H1 (cell line): ENCODE results near the gene MYCBP2. TPM values are rescaled to one million over a fixed set of nuclear protein-coding genes. Genes with fewer than 3 reads are reported as not detected.

Source experiments
- CTCF ChIA-PET: fragments of 300-600 bp; sonication (Branson Sonifier 250); formaldehyde crosslinking; loops from one replicate; lab custom pipeline; 2021; ENCODE audit not compliant: partially characterized antibody; lab: Charles Lee
- POLR2A ChIA-PET: fragments of 300-600 bp; sonication (Branson Sonifier 250); formaldehyde crosslinking; loops from one replicate; lab custom pipeline; 2021; ENCODE audit warnings: inconsistent platforms; ENCODE audit not compliant: partially characterized antibody; lab: Charles Lee
- DNase-seq, 2 experiments: peaks; one replicate each; pipeline versions ENCODE4 v3.0.0 to v3.0.0-alpha.2; 2010 to 2022; ENCODE audit warnings: low spot score in 2 of 2, low read depth in 1 of 2, mixed read lengths in 1 of 2
- FAIRE-seq: peaks from 2 replicates; lab custom pipeline; 2011; peaks lifted over from hg19 to GRCh38; lab: Jason Lieb, UNC
- H2AFZ ChIP-seq: 2 replicates; pipeline ENCODE4 v1.8.1; 2012; ENCODE audit warnings: low read length, inconsistent platforms
- H2AK5ac ChIP-seq: 2 replicates; pipeline ENCODE4 v1.6.1; 2013; ENCODE audit warnings: low read depth, low read length
- H2BK120ac ChIP-seq: replicated peaks from 2 replicates; pipeline ENCODE3; 2013; ENCODE audit warnings: low read depth, low read length, inconsistent platforms
- H2BK12ac ChIP-seq: 2 replicates; pipeline ENCODE4 v1.6.1; 2013; ENCODE audit warnings: low read depth, low read length
- H2BK15ac ChIP-seq: 2 replicates; pipeline ENCODE4 v1.6.1; 2013; ENCODE audit warnings: low read length
- H2BK20ac ChIP-seq: 2 replicates; pipeline ENCODE4 v1.6.1; 2013; ENCODE audit warnings: low read length
- H2BK5ac ChIP-seq: 2 replicates; pipeline ENCODE4 v1.6.1; 2013; ENCODE audit warnings: low read depth, low read length
- H3K14ac ChIP-seq: 2 replicates; pipeline ENCODE4 v1.6.1; 2013; ENCODE audit warnings: inconsistent platforms; ENCODE audit not compliant: insufficient read length
- H3K18ac ChIP-seq: 2 replicates; pipeline ENCODE4 v1.6.1; 2013; ENCODE audit warnings: low read length; ENCODE audit errors: extremely low read depth
- H3K23ac ChIP-seq: 2 replicates; pipeline ENCODE4 v1.6.1; 2013; ENCODE audit warnings: inconsistent platforms; ENCODE audit not compliant: insufficient read length
- H3K23me2 ChIP-seq: 2 replicates; pipeline ENCODE4 v1.6.1; 2013; ENCODE audit warnings: low read depth, low read length
- H3K27ac ChIP-seq: 2 replicates; pipeline ENCODE4 v1.6.1; 2011; ENCODE audit warnings: low read depth, low read length, inconsistent platforms
- H3K27me3 ChIP-seq, 4 experiments: replicated peaks in 1 of 4; 1 replicate in 1 of 4; 2 replicates in 3 of 4; pipeline versions ENCODE4 v1.6.1 to v1.8.1; 2011 to 2013; ENCODE audit warnings: low read length in 3 of 4, mild to moderate bottlenecking in 3 of 4, inconsistent platforms in 2 of 4, mixed read lengths in 2 of 4, moderate library complexity in 1 of 4; ENCODE audit not compliant: control insufficient read depth in 3 of 4, insufficient read depth in 3 of 4; ENCODE audit errors: extremely low read depth in 1 of 4
- H3K36me3 ChIP-seq, 4 experiments: 2 replicates each; pipeline versions ENCODE4 v1.6.1 to v1.8.1; 2011 to 2013; ENCODE audit warnings: mild to moderate bottlenecking in 4 of 4, low read length in 3 of 4, moderate library complexity in 2 of 4, control low read depth in 1 of 4, inconsistent platforms in 1 of 4; ENCODE audit not compliant: insufficient read depth in 4 of 4, control insufficient read depth in 2 of 4
- H3K4ac ChIP-seq: replicated peaks from 2 replicates; pipeline ENCODE3; 2013; ENCODE audit warnings: low read length, low read depth, mixed read lengths, inconsistent platforms; ENCODE audit not compliant: insufficient read length
- H3K4me1 ChIP-seq, 4 experiments: replicated peaks in 1 of 4; 1 replicate in 1 of 4; 2 replicates in 3 of 4; pipeline versions ENCODE4 v1.6.1 to v1.8.1; 2011 to 2013; ENCODE audit warnings: low read length in 3 of 4, inconsistent platforms in 2 of 4, mixed read lengths in 1 of 4; ENCODE audit not compliant: insufficient read depth in 4 of 4, control insufficient read depth in 3 of 4
- H3K4me2 ChIP-seq, 2 experiments: 2 replicates each; pipeline versions ENCODE4 v1.6.1 to v1.8.1; 2011 to 2013; ENCODE audit warnings: low read depth in 2 of 2, low read length in 2 of 2, control low read depth in 1 of 2, inconsistent platforms in 1 of 2, mild to moderate bottlenecking in 1 of 2; ENCODE audit not compliant: insufficient read depth in 1 of 2
- H3K4me3 ChIP-seq, 4 experiments: fragments of 200-600, 300-600 bp in 1 of 4; sonication (generic), shearing (Covaris generic), sonication (Bioruptor Twin) in 1 of 4; 2 replicates each; pipeline versions ENCODE4 v1.5.1 to v1.8.1; 2011 to 2016; ENCODE audit warnings: low read length in 4 of 4, low read depth in 3 of 4, control low read depth in 2 of 4, inconsistent platforms in 2 of 4, mild to moderate bottlenecking in 2 of 4, mixed read lengths in 1 of 4, moderate library complexity in 1 of 4; ENCODE audit not compliant: insufficient read depth in 2 of 4; ENCODE audit errors: extremely low read depth in 1 of 4
- H3K56ac ChIP-seq: replicated peaks from 2 replicates; pipeline ENCODE3; 2013; ENCODE audit warnings: low read depth, mild to moderate bottlenecking, mixed read lengths, low read length, inconsistent platforms; ENCODE audit not compliant: insufficient read length
- H3K79me1 ChIP-seq: 2 replicates; pipeline ENCODE4 v1.6.1; 2013; ENCODE audit warnings: low read depth, low read length, control low read depth
- H3K79me2 ChIP-seq, 2 experiments: 2 replicates each; pipeline versions ENCODE4 v1.6.1 to v1.8.1; 2012 to 2013; ENCODE audit warnings: low read length in 2 of 2, mild to moderate bottlenecking in 2 of 2, inconsistent platforms in 1 of 2; ENCODE audit not compliant: insufficient read depth in 2 of 2, control insufficient read depth in 1 of 2
- H3K9ac ChIP-seq, 4 experiments: replicated peaks in 1 of 4; 1 replicate in 1 of 4; 2 replicates in 3 of 4; pipeline versions ENCODE4 v1.6.1 to v1.8.1; 2011 to 2013; ENCODE audit warnings: low read depth in 3 of 4, low read length in 3 of 4, control low read depth in 2 of 4, mild to moderate bottlenecking in 2 of 4, moderate library complexity in 2 of 4, inconsistent platforms in 1 of 4; ENCODE audit errors: extremely low read depth in 1 of 4
- H3K9me3 ChIP-seq, 2 experiments: 2 replicates each; pipeline versions ENCODE4 v1.6.1 to v1.8.1; 2012 to 2013; ENCODE audit warnings: mild to moderate bottlenecking in 2 of 2, moderate library complexity in 2 of 2, control low read depth in 1 of 2, inconsistent platforms in 1 of 2, low read depth in 1 of 2, low read length in 1 of 2, mixed read lengths in 1 of 2; ENCODE audit not compliant: insufficient read depth in 2 of 2
- H4K20me1 ChIP-seq, 2 experiments: replicated peaks in 1 of 2; 2 replicates each; pipeline versions ENCODE3 to v1.8.1; 2011 to 2013; ENCODE audit warnings: inconsistent platforms in 2 of 2, low read length in 2 of 2, mild to moderate bottlenecking in 1 of 2; ENCODE audit not compliant: insufficient read depth in 2 of 2, control insufficient read depth in 1 of 2
- H4K5ac ChIP-seq: 2 replicates; pipeline ENCODE4 v1.6.1; 2013; ENCODE audit warnings: low read length, low read depth, mixed read lengths, inconsistent platforms; ENCODE audit not compliant: insufficient read length
- H4K8ac ChIP-seq: 2 replicates; pipeline ENCODE4 v1.8.0; 2013; ENCODE audit warnings: mild to moderate bottlenecking, moderate library complexity, low read length, inconsistent platforms; ENCODE audit not compliant: insufficient read depth; ENCODE audit errors: extremely low read depth
- H4K91ac ChIP-seq: replicated peaks from 2 replicates; pipeline ENCODE3; 2013; ENCODE audit warnings: low read length, mixed read lengths, inconsistent platforms; ENCODE audit not compliant: insufficient read length
- CBX8 ChIP-seq: fragments of 300-800, 300-1000 bp; sonication (generic); IDR thresholded peaks from 2 replicates; pipeline ENCODE4 v1.7.1; 2016; ENCODE audit warnings: low read depth, low read length, borderline replicate concordance
- CEBPB ChIP-seq: IDR thresholded peaks from 2 replicates; pipeline ENCODE4 v1.6.1; 2012; ENCODE audit warnings: low read depth, low read length
- JUND ChIP-seq: IDR thresholded peaks from 2 replicates; pipeline ENCODE4 v1.6.1; 2011; ENCODE audit warnings: mild to moderate bottlenecking, improper control_type of control experiment, low read length
- TBP ChIP-seq: IDR thresholded peaks from 2 replicates; pipeline ENCODE4 v1.6.1; 2011; ENCODE audit warnings: low read depth, low read length, improper control_type of control experiment
- WGBS, 2 experiments: shearing (Covaris generic) in 1 of 2; methylation state at CpG; one replicate each; pipeline versions ENCODE4 v1.1.6 to v1.1.7; 2013 to 2015; ENCODE audit warnings: low lambda C conversion rate in 2 of 2, mixed read lengths in 2 of 2, inconsistent platforms in 1 of 2, low coverage in 1 of 2, missing lambda C conversion rate in 1 of 2; ENCODE audit not compliant: insufficient replicate concordance in 2 of 2, insufficient coverage in 1 of 2, insufficient read length in 1 of 2; ENCODE audit errors: extremely low coverage in 1 of 2, missing lambda C conversion rate in 1 of 2; 5-methylcytosine and 5-hydroxymethylcytosine counted together
- polyA plus RNA-seq, 7 experiments: library from polyadenylated mRNA; depleted of rRNA in 3 of 7; stranded (reverse) in 5 of 7; unstranded in 2 of 7; fragments of >200 nt in 5 of 7; fragments of 200-250 nt in 2 of 7; gene quantifications; 1 replicate in 5 of 7; 2 replicates in 1 of 7; 4 replicates in 1 of 7; pipeline versions ENCODE4 v1.2.1 to v1.2.3, GENCODE V29; 2011 to 2013; ENCODE audit warnings: missing spikeins in 2 of 7, mixed read lengths in 2 of 7
- total RNA-seq: library from RNA; stranded (reverse); fragmentation: NEBNext Ultra II Directional; extraction: Animal tissue kit (Norgen Biotek cat#: 25700); gene quantifications from 2 replicates; pipeline ENCODE4 v1.2.1, GENCODE V29; 2021

Gene MYCBP2
- total and polyA plus RNA-seq, 2 of the 8 experiments (the other 6 are each of a cell fraction or from before 2014, with no cell fraction given) = 19.0 to 52.1 TPM

DNA sequence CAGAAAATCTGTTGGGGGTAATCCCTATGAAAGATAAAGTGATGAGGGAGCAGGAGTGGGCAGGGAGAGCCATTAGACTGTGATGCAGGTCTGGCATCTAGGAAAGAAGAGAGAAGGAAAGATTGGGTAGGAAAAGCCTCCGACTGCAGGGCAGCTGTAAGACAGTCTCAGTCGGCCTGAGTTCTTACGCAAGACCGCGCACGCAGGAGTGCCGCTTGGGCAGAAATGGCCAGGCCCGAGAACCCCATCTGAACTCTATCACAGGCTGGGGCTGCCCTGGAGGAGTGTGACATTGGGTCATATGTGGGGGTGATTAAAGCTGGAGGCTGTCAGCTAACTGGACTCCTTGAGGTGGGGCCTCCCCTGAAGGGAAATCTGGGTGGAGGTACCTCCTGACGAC lies 286.1 kb downstream of the MYCBP2 start:
- Histone ChIP-seq H2BK5ac (no peak overlapping the region), H3K79me2 (no peaks in the 10 kb centered on the region), H3K27me3 (no peaks in the 10 kb centered on the region), H4K20me1 (no peaks in the 10 kb centered on the region), H3K36me3 (peaks cover 0 to 5% (median 2%) of the 10 kb centered on the region in 4 experiments; a peak in 3 of 8 replicates), H2BK120ac (no peak overlapping the region), H3K14ac (no peak overlapping the region), H3K23me2 (no peaks in the 10 kb centered on the region), H3K4me3 (no peak overlapping the region), H2BK15ac (no peak overlapping the region), H3K18ac (no peak overlapping the region), H4K91ac (no peak overlapping the region), H4K5ac (no peak overlapping the region), H2BK20ac (no peak overlapping the region), H3K27ac (no peak overlapping the region), H3K56ac (no peak overlapping the region), H3K9ac (no peak overlapping the region), H3K4me2 (no peak overlapping the region), H3K4ac (no peak overlapping the region), H2AK5ac (no peak overlapping the region), H2BK12ac (no peak overlapping the region), H3K9me3 (no peaks in the 10 kb centered on the region), H3K79me1 (no peaks in the 10 kb centered on the region), H2AFZ (no peak overlapping the region), H4K8ac (no peak overlapping the region), H3K4me1 (no peaks in the 10 kb centered on the region), H3K23ac (no peak overlapping the region)
- ChIA-PET CTCF (no interaction called here), POLR2A (interaction anchor here (1.5 kb wide), 1 partner anchor 15 kb away, joined by 4 read pairs; no protein-coding TSS in a partner anchor)
- no peak for TF ChIP-seq JUND
- TF ChIP-seq TBP = no peak
- TF ChIP-seq CBX8 = no peak
- TF ChIP-seq CEBPB = peak; percentile 21; the same call in 1 of the 2 replicates
- FAIRE-seq (no peak), DNase-seq (no peak)
- 94% methylated on average over 9 of the region's 9 CpGs; no CpG with 5 or more reads in 1 of the 2 experiments for WGBS, 2 experiments
